ENCODE results near the gene HS6ST1. TPM values are rescaled to one million over a fixed set of nuclear protein-coding genes. Genes with fewer than 3 reads are reported as not detected.

Gene HS6ST1
- total RNA-seq, 2 experiments from 2014 or later: 7.1 to 8.7 TPM

DNA sequence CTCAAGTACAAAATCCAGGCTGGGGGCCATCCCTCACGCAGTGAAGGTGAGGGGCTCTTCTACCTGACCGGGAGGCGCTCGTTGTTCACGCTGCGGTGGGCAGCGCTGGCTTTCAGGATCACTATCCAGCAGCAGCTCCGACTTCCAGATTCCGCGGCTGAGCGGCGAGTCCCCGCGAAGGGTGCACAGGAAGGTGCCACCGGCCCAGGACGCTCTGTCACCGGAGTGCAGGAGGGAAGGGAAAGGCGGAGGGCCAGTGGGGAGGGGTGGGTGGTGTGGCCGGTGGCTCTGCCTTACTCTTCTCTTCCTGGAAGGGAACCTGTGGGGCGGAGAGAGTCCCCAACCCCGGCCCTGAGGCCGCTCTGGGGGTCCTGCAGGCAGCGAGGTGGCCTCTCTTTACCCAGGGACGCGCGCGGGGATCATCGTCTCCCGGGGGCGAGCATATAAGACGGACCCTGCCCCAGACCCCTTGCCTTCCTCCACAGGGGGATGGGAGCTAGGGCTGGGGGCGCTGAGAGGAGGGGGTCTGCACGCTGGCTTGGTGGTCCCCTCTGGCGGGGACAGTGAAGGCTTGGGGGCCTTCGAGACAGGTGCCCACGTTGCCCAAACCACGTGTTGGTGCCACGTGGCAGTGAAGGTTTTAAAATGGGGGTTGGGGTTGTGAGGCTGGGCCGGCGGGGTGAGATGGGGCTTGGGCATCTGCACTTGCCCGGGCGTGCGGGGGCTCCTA, 26.9 kb upstream of the HS6ST1 start:
- H3K4me1 ChIP-seq (ENCODE audit: insufficient read depth, low read length): no peaks in the 10 kb centered on the region
- no peaks in the 10 kb centered on the region for H3K27me3 ChIP-seq (ENCODE audit: control insufficient read depth in 1 of 2, insufficient read depth in 2 of 2, low read length in 2 of 2)
- POLR2A ChIA-PET: no interaction called here
- Mint-ChIP-seq H3K9me3 (peaks cover 7% of the 10 kb centered on the region), H3K27ac (no peak overlapping the region), H3K4me1 (ENCODE audit: low read depth) (no peaks in the 10 kb centered on the region), H3K4me3 (no peak overlapping the region), H3K36me3 (ENCODE audit: low read depth) (no peaks in the 10 kb centered on the region), H3K27me3 (no peaks in the 10 kb centered on the region)
- no peak overlapping the region for H3K27ac ChIP-seq (ENCODE audit: low read depth in 1 of 2, low read length in 2 of 2)
- peaks cover 5 to 9% of the 10 kb centered on the region in 2 experiments for H3K9me3 ChIP-seq (ENCODE audit: control insufficient read depth in 1 of 2, insufficient read depth in 1 of 2, low read length in 2 of 2)
- TF ChIP-seq, protein P1, sequence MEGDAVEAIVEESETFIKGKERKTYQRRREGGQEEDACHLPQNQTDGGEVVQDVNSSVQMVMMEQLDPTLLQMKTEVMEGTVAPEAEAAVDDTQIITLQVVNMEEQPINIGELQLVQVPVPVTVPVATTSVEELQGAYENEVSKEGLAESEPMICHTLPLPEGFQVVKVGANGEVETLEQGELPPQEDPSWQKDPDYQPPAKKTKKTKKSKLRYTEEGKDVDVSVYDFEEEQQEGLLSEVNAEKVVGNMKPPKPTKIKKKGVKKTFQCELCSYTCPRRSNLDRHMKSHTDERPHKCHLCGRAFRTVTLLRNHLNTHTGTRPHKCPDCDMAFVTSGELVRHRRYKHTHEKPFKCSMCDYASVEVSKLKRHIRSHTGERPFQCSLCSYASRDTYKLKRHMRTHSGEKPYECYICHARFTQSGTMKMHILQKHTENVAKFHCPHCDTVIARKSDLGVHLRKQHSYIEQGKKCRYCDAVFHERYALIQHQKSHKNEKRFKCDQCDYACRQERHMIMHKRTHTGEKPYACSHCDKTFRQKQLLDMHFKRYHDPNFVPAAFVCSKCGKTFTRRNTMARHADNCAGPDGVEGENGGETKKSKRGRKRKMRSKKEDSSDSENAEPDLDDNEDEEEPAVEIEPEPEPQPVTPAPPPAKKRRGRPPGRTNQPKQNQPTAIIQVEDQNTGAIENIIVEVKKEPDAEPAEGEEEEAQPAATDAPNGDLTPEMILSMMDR (IDR thresholded peaks at IDR 0.05): no peak
- CTCF ChIA-PET: no interaction called here
- no peak for ATAC-seq (ENCODE audit: poor library complexity)
- intact Hi-C loops (cut with DNase I, micrococcal nuclease): no loop called here
- H3K36me3 ChIP-seq (ENCODE audit: insufficient read depth, low read length): no peaks in the 10 kb centered on the region
- no peak overlapping the region for H3K4me3 ChIP-seq (ENCODE audit: low read length)
- DNase-seq: no peak

GRCh38 chr2:128344101-128344500, 25.4 kb upstream of the HS6ST1 start:
- Mint-ChIP-seq H3K36me3 (ENCODE audit: low read depth) (no peaks in the 10 kb centered on the region), H3K27ac (no peak overlapping the region), H3K9me3 (peaks cover 9% of the 10 kb centered on the region), H3K4me3 (no peak overlapping the region), H3K4me1 (ENCODE audit: low read depth) (no peaks in the 10 kb centered on the region), H3K27me3 (no peaks in the 10 kb centered on the region)
- H3K36me3 ChIP-seq (ENCODE audit: insufficient read depth, low read length): no peaks in the 10 kb centered on the region
- ChIA-PET CTCF (no interaction called here), POLR2A (no interaction called here)
- intact Hi-C loops (cut with DNase I, micrococcal nuclease): no loop called here
- peaks cover 0 to 9% of the 10 kb centered on the region in 2 experiments for H3K9me3 ChIP-seq (ENCODE audit: control insufficient read depth in 1 of 2, insufficient read depth in 1 of 2, low read length in 2 of 2)
- TF ChIP-seq, protein P1 (IDR thresholded peaks at IDR 0.05): no peak
- DNase-seq (no peak), ATAC-seq (ENCODE audit: poor library complexity) (no peak)
- no peak overlapping the region for H3K4me3 ChIP-seq (ENCODE audit: low read length)
- no peaks in the 10 kb centered on the region for H3K27me3 ChIP-seq (ENCODE audit: control insufficient read depth in 1 of 2, insufficient read depth in 2 of 2, low read length in 2 of 2)
- H3K27ac ChIP-seq (ENCODE audit: low read depth in 1 of 2, low read length in 2 of 2): no peak overlapping the region
- no peaks in the 10 kb centered on the region for H3K4me1 ChIP-seq (ENCODE audit: insufficient read depth, low read length)

DNA sequence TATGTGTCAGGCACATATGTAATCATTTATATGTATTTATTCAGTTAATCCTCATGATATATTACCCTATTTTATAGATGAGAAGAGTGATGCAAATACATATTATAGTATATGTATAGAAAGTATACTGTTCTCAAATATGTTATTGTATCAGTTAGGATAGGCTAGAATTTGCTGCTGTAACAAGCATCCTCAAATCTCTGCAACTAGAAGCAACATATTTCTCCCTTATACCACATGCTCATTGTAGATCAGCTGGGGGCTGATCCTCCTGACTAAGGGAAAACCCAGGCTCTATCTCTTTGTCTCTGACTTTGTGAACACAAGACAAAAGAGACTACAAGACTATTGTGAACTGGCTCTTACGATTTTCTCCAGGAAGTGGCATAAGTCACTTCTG, 24.8 kb upstream of the HS6ST1 start:
- Histone ChIP-seq H3K27me3 (ENCODE audit: control insufficient read depth in 1 of 2, insufficient read depth in 2 of 2, low read length in 2 of 2) (no peaks in the 10 kb centered on the region), H3K27ac (ENCODE audit: low read depth in 1 of 2, low read length in 2 of 2) (no peak overlapping the region), H3K36me3 (ENCODE audit: insufficient read depth, low read length) (no peaks in the 10 kb centered on the region), H3K4me1 (ENCODE audit: insufficient read depth, low read length) (no peaks in the 10 kb centered on the region), H3K4me3 (ENCODE audit: low read length) (no peak overlapping the region), H3K9me3 (ENCODE audit: control insufficient read depth in 1 of 2, insufficient read depth in 1 of 2, low read length in 2 of 2) (peaks cover 0 to 9% of the 10 kb centered on the region in 2 experiments)
- intact Hi-C loops (cut with DNase I, micrococcal nuclease): no loop called here
- H3K9me3 Mint-ChIP-seq: peaks cover 10% of the 10 kb centered on the region
- H3K27me3 Mint-ChIP-seq: no peaks in the 10 kb centered on the region
- H3K4me1 Mint-ChIP-seq (ENCODE audit: low read depth): no peaks in the 10 kb centered on the region
- ATAC-seq (ENCODE audit: poor library complexity) (no peak), DNase-seq (no peak)
- TF ChIP-seq, protein P1 (IDR thresholded peaks at IDR 0.05): no peak
- no peak overlapping the region for H3K4me3 Mint-ChIP-seq
- H3K36me3 Mint-ChIP-seq (ENCODE audit: low read depth): no peaks in the 10 kb centered on the region
- CTCF ChIA-PET: no interaction called here
- H3K27ac Mint-ChIP-seq: no peak overlapping the region
- POLR2A ChIA-PET: no interaction called here
